Bronchial smooth muscle cell (primary cell): ENCODE measurements around the gene C11orf24. TPM values are rescaled to one million over a fixed set of nuclear protein-coding genes. Genes with fewer than 3 reads are reported as not detected.

Experiments
- total RNA-seq: library from RNA; depleted of rRNA; stranded (reverse); fragments of >200 nt; gene quantifications from 2 replicates; pipeline ENCODE4 v1.2.1, GENCODE V29; 2014

C11orf24 gene
- total RNA-seq: 11.5 and 12.7 TPM in 2 replicates

GRCh38 chr11:68271781-68272608, at the start of gene C11orf24:
C11orf24 (minus strand) TSS chr11:68271973; CDS start chr11:68263767, 8,206 bp downstream.

DNA sequence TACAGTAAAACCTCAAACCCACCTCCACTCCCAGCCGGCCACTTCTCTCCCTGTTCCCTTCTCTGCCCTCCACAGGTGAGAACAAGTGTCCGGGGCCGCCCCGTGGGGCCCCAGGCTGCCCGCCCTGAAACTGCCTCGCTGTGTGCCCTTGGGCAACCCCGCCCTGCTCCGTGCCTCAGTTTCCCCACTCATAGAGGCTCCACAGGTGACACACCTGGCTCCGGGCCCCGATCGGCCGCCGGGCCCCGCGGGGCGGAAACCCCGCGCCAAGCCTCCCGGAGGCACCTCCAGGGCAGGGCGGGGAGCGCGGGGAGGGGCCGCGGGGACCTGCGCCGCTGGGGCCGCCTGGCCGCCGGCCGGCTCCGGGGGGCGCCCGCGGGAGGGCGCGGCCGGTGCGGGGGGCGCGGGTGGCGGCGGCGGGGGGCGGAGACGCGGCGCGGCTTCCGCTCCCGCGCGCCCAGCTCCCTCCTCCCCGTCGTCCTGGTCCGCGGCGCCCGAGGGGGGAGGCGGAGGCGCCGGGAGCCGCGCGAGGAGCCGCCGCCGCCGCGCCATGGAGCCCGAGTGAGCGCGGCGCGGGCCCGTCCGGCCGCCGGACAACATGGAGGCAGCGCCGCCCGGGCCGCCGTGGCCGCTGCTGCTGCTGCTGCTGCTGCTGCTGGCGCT, 40.5 kb upstream of the C11orf24 start, which contains the start of gene LRP5:
TSS of gene LRP5 (plus strand) at position 475 of the 663 bp plus-strand sequence. CDS start at position 599, 124 bp downstream.

DNA sequence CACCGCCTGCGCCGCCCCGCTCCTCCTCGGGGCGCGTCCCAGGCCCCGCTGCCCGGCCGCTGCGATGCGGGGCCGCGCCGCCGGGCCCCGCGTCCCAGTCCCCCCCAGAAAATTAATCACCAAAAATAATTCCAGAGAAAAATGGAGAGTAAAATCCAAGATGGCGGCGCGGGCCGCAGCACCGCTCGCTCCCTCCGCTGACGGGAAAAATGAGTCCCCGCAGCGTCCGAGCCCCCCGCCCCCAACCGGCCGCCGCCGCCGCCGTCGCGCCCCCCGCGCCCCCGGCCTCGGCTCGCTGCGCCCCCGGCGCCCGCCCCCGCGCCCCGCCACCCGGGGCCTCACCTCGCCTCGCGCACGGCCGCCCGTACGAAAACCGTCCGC, 58.6 kb downstream of the C11orf24 start, which contains the start of gene KMT5B:
TSS of gene KMT5B (minus strand) at position 162 of the 381 bp plus-strand sequence. CDS start 23,220 bp downstream, outside the sequence.

Other genes starting within 250 kb of the C11orf24 start
- 63.8 and 107 TPM in 2 replicates for gene NDUFS8, start 241.3 kb downstream of the C11orf24 start, total RNA-seq
- gene TCIRG1, start 232.9 kb downstream of the C11orf24 start, total RNA-seq: 28.7 and 43.3 TPM in 2 replicates
- gene CHKA, start 150.6 kb downstream of the C11orf24 start, total RNA-seq: 4.0 and 5.8 TPM in 2 replicates
- gene KMT5B, start 58.7 kb downstream of the C11orf24 start, total RNA-seq: 19.5 and 20.9 TPM in 2 replicates
- gene LRP5, start 40.6 kb upstream of the C11orf24 start, total RNA-seq: 7.1 and 40.5 TPM in 2 replicates
- gene PPP6R3, start 188.8 kb upstream of the C11orf24 start, total RNA-seq: 75.3 and 108 TPM in 2 replicates